Panc1 (cell line): ENCODE results near the gene HAUS5. TPM values are rescaled to one million over a fixed set of nuclear protein-coding genes. Genes with fewer than 3 reads are reported as not detected.
"Not testable (repeated sequence)": the region's sequence is repeated elsewhere in the genome, so short reads cannot be mapped to it uniquely, and the experiment has no call there.

ENCODE experiments used
- ATAC-seq: fragments of 200-7000 bp; cut with Tn5 transposase; 2 replicates; pipeline ENCODE4 v1.9.1; 2020; ENCODE audit warnings: mild to moderate bottlenecking, moderate library complexity
- BruUV-seq: library from RNA; stranded (reverse); fragments of 400-500 nt; replicated peaks from 2 replicates; lab custom pipeline; 2021; lab: Mats Ljungman, UMichigan
- CTCF ChIA-PET: fragments of 300-600 bp; sonication (Branson Sonifier 250); formaldehyde crosslinking; loops from one replicate; lab custom pipeline; 2022; ENCODE audit warnings: antibody characterized with exemption; lab: Charles Lee
- POLR2A ChIA-PET: fragments of 300-600 bp; sonication (Branson Sonifier 250); formaldehyde crosslinking; loops from one replicate; lab custom pipeline; 2022; ENCODE audit warnings: antibody characterized with exemption; lab: Charles Lee
- DNase-seq: peaks from one replicate; pipeline ENCODE4 v3.0.0-alpha.2; 2010; ENCODE audit warnings: low read depth, low spot score
- H3K27ac ChIP-seq: 2 replicates; pipeline ENCODE4 v1.5.1; 2011; ENCODE audit warnings: mild to moderate bottlenecking, low read length, inconsistent platforms
- H3K27me3 ChIP-seq: fragments of 200-500 bp; sonication (Bioruptor generic); 2 replicates; pipeline ENCODE4 v1.6.0; 2014; ENCODE audit warnings: low read length, inconsistent platforms; ENCODE audit not compliant: control insufficient read depth, insufficient read depth
- H3K36me3 ChIP-seq: fragments of 200-500 bp; sonication (Bioruptor generic); 2 replicates; pipeline ENCODE4 v1.5.1; 2014; ENCODE audit warnings: inconsistent platforms, mild to moderate bottlenecking, low read length, moderate library complexity; ENCODE audit not compliant: control insufficient read depth, insufficient read depth
- H3K4me1 ChIP-seq: 2 replicates; pipeline ENCODE4 v1.5.1; 2011; ENCODE audit warnings: inconsistent platforms, mild to moderate bottlenecking, low read length, moderate library complexity; ENCODE audit not compliant: control insufficient read depth, insufficient read depth
- H3K4me3 ChIP-seq, 2 experiments: 2 replicates each; pipeline ENCODE4 v1.5.1; 2011 to 2012; ENCODE audit warnings: low read depth in 2 of 2, low read length in 2 of 2, mild to moderate bottlenecking in 2 of 2, inconsistent platforms in 1 of 2, moderate library complexity in 1 of 2
- H3K9me3 ChIP-seq: fragments of 200-500 bp; sonication (Bioruptor generic); 2 replicates; pipeline ENCODE4 v1.5.1; 2014; ENCODE audit warnings: low read depth, mild to moderate bottlenecking, inconsistent platforms, low read length, moderate library complexity; ENCODE audit not compliant: control insufficient read depth, insufficient read depth
- CTCF ChIP-seq: fragments of 450-650 bp; IDR thresholded peaks from 2 replicates; pipeline ENCODE4 v1.5.1; 2017; ENCODE audit warnings: mild to moderate bottlenecking
- POLR2AphosphoS5 ChIP-seq: IDR thresholded peaks from 2 replicates; pipeline ENCODE4 v1.6.1; 2012; ENCODE audit warnings: mild to moderate bottlenecking, low read depth, low read length, moderate library complexity
- REST ChIP-seq, 2 experiments: IDR thresholded peaks; 2 replicates each; pipeline ENCODE4 v1.6.1; 2011 to 2012; ENCODE audit warnings: low read depth in 2 of 2, control low read depth in 1 of 2, low read length in 1 of 2, mild to moderate bottlenecking in 1 of 2, moderate library complexity in 1 of 2; ENCODE audit not compliant: insufficient read depth in 1 of 2
- SIN3A ChIP-seq: IDR thresholded peaks from 2 replicates; pipeline ENCODE4 v1.6.1; 2012; ENCODE audit warnings: low read depth, mild to moderate bottlenecking, low read length, moderate library complexity, borderline replicate concordance; ENCODE audit not compliant: insufficient read depth
- TCF7L2 ChIP-seq: IDR thresholded peaks from 2 replicates; pipeline ENCODE4 v1.6.1; 2011; ENCODE audit warnings: mild to moderate bottlenecking, low read depth, low read length, inconsistent platforms
- in situ Hi-C: cut with HindIII; loops from 2 replicates; pipeline ENCODE4 v1.10.0; 2016; ENCODE audit warnings: low sequenced_read_pairs, low pct_unique_long_range_greater_than_20kb
- intact Hi-C: fragments of 100-400 bp; cut with micrococcal nuclease; formaldehyde crosslinking; loops from one replicate; pipeline ENCODE4 v1.10.0; 2022; ENCODE audit not compliant: unreplicated experiment
- total RNA-seq: library from RNA; stranded (reverse); gene quantifications from one replicate; pipeline ENCODE4 v1.2.1, GENCODE V29; 2021; ENCODE audit not compliant: unreplicated experiment

The HAUS5 gene
- total RNA-seq, 1 experiment from 2014 or later, result 23.2 TPM

- no peaks in the 10 kb centered on the region for H3K27me3 ChIP-seq
- no peaks in the 10 kb centered on the region for H3K9me3 ChIP-seq
- ATAC-seq (no peak), DNase-seq (no peak)
- ChIA-PET CTCF (no interaction called here), POLR2A (no interaction called here)
- no peak overlapping the region for H3K27ac ChIP-seq
- intact Hi-C loops, result no loop called here
- H3K4me1 ChIP-seq, result no peaks in the 10 kb centered on the region
- in situ Hi-C loops, result no loop called here
- no peaks in the 10 kb centered on the region for H3K36me3 ChIP-seq
- no TSS peak for BruUV-seq
- no peak for TF ChIP-seq CTCF
- TF ChIP-seq TCF7L2, result no peak
- TF ChIP-seq POLR2AphosphoS5, result no peak
- no peak for TF ChIP-seq SIN3A
- TF ChIP-seq REST (IDR thresholded peaks at IDR 0.05; ENCODE audit: insufficient read depth in 1 of 2, low read depth in 2 of 2, low read length in 1 of 2), result no peak
- H3K4me3 ChIP-seq, result no peak overlapping the region
Observed at GRCh38 chr19:35601971-35602370, 10.6 kb upstream of the HAUS5 start.

- CTCF ChIA-PET, H3K9me3 ChIP-seq, H3K36me3 ChIP-seq, BruUV-seq, H3K4me3 ChIP-seq, H3K27ac ChIP-seq, DNase-seq, H3K4me1 ChIP-seq, ATAC-seq, POLR2A ChIA-PET, intact Hi-C loops, in situ Hi-C loops, H3K27me3 ChIP-seq: not testable (repeated sequence)
Observed at GRCh38 chr19:35604436-35604835, 8.1 kb upstream of the HAUS5 start.

GRCh38 chr19:35607170-35607569, 5.4 kb upstream of the HAUS5 start:
- H3K27me3 ChIP-seq, intact Hi-C loops, H3K27ac ChIP-seq, H3K9me3 ChIP-seq, DNase-seq, in situ Hi-C loops, H3K4me1 ChIP-seq, H3K36me3 ChIP-seq, H3K4me3 ChIP-seq, CTCF ChIA-PET, ATAC-seq, BruUV-seq, POLR2A ChIA-PET: not testable (repeated sequence)
